ENCODE data around the gene LAGE3.

The LAGE3 gene

GRCh38 chrX:154448484-154448883, 30.6 kb downstream of the LAGE3 start:
- no peak overlapping the region for H3K4ac ChIP-seq (ENCODE audit: low read length)
- no peak overlapping the region for H4K91ac ChIP-seq (ENCODE audit: low read depth, low read length, poor library complexity)
- no peak overlapping the region for H4K8ac ChIP-seq (ENCODE audit: low read depth, low read length)
- peaks cover 0 to 8% (median 0%) of the 10 kb centered on the region in 3 experiments for H3K27me3 ChIP-seq (ENCODE audit: control insufficient read depth in 3 of 3, insufficient read depth in 3 of 3, low read depth in 1 of 3, low read length in 3 of 3)
- peaks cover 4% of the 10 kb centered on the region for H3K79me1 ChIP-seq (ENCODE audit: low read depth, low read length)
- H3K18ac ChIP-seq (ENCODE audit: low read length): no peak overlapping the region
- no peak overlapping the region for H2BK12ac ChIP-seq (ENCODE audit: low read length)
- H3K27ac ChIP-seq (replicated peaks; ENCODE audit: low read length): no peak overlapping the region
- no peak overlapping the region for H2BK120ac ChIP-seq (ENCODE audit: low read depth, low read length)
- H3K23ac ChIP-seq (ENCODE audit: low read depth, low read length, poor library complexity): no peak overlapping the region
- peaks cover 0 to 3% of the 10 kb centered on the region in 2 donors for H3K4me1 ChIP-seq (ENCODE audit: control insufficient read depth in 2 of 2, insufficient read depth in 1 of 2, low read depth in 1 of 2, low read length in 2 of 2)
- no peak overlapping the region for H2AFZ ChIP-seq (ENCODE audit: low read length)
- no peak overlapping the region for H3K14ac ChIP-seq (ENCODE audit: low read length)
- no peak overlapping the region for H3K9ac ChIP-seq (ENCODE audit: low read depth, low read length, poor library complexity)
- no peak for DNase-seq (ENCODE audit: low spot score)
- H3K36me3 ChIP-seq (replicated peaks in 1 of 2; ENCODE audit: control insufficient read depth in 2 of 2, insufficient read depth in 2 of 2, low read length in 2 of 2): peaks cover 14 to 32% of the 10 kb centered on the region in 2 donors
- H2BK5ac ChIP-seq (ENCODE audit: low read length): no peak overlapping the region
- no peak overlapping the region for H2AK5ac ChIP-seq (ENCODE audit: low read depth, low read length)
- no peak overlapping the region for H3K4me3 ChIP-seq (ENCODE audit: low read length in 2 of 2)
- no peak overlapping the region for H2BK15ac ChIP-seq (ENCODE audit: low read length)
- H3K9me3 ChIP-seq (replicated peaks in 1 of 2; ENCODE audit: control insufficient read depth in 2 of 2, insufficient read depth in 1 of 2, low read depth in 1 of 2, low read length in 2 of 2): no peaks in the 10 kb centered on the region
- H3K4me2 ChIP-seq (ENCODE audit: insufficient read depth, low read length, poor library complexity, severe bottlenecking): no peak overlapping the region
- WGBS, 2 donors (ENCODE audit: extremely low coverage in 2 of 2, insufficient read length in 2 of 2, insufficient replicate concordance in 1 of 2): no CpG with 5 or more reads among the region's 14 CpGs

- Histone ChIP-seq H3K9me3 (replicated peaks in 1 of 2; ENCODE audit: control insufficient read depth in 2 of 2, insufficient read depth in 1 of 2, low read depth in 1 of 2, low read length in 2 of 2) (no peaks in the 10 kb centered on the region), H2BK5ac (ENCODE audit: low read length) (no peak overlapping the region), H3K27me3 (ENCODE audit: control insufficient read depth in 3 of 3, insufficient read depth in 3 of 3, low read depth in 1 of 3, low read length in 3 of 3) (peaks cover 0 to 8% (median 0%) of the 10 kb centered on the region in 3 experiments), H4K8ac (ENCODE audit: low read depth, low read length) (no peak overlapping the region), H2AK5ac (ENCODE audit: low read depth, low read length) (no peak overlapping the region), H3K9ac (ENCODE audit: low read depth, low read length, poor library complexity) (no peak overlapping the region), H3K4me1 (ENCODE audit: control insufficient read depth in 2 of 2, insufficient read depth in 1 of 2, low read depth in 1 of 2, low read length in 2 of 2) (peaks cover 0 to 3% of the 10 kb centered on the region in 2 donors), H3K23ac (ENCODE audit: low read depth, low read length, poor library complexity) (no peak overlapping the region), H3K36me3 (replicated peaks in 1 of 2; ENCODE audit: control insufficient read depth in 2 of 2, insufficient read depth in 2 of 2, low read length in 2 of 2) (peaks cover 22 to 46% of the 10 kb centered on the region in 2 donors), H2AFZ (ENCODE audit: low read length) (no peak overlapping the region), H3K79me1 (ENCODE audit: low read depth, low read length) (peaks cover 4% of the 10 kb centered on the region), H3K27ac (replicated peaks; ENCODE audit: low read length) (no peak overlapping the region), H3K4ac (ENCODE audit: low read length) (no peak overlapping the region), H3K14ac (ENCODE audit: low read length) (no peak overlapping the region), H3K18ac (ENCODE audit: low read length) (no peak overlapping the region), H3K4me2 (ENCODE audit: insufficient read depth, low read length, poor library complexity, severe bottlenecking) (no peak overlapping the region), H2BK15ac (ENCODE audit: low read length) (no peak overlapping the region), H2BK12ac (ENCODE audit: low read length) (no peak overlapping the region), H3K4me3 (ENCODE audit: low read length in 2 of 2) (no peak overlapping the region), H2BK120ac (ENCODE audit: low read depth, low read length) (no peak overlapping the region), H4K91ac (ENCODE audit: low read depth, low read length, poor library complexity) (no peak overlapping the region)
- no CpG with 5 or more reads among the region's 12 CpGs for WGBS, 2 donors (ENCODE audit: extremely low coverage in 2 of 2, insufficient read length in 2 of 2, insufficient replicate concordance in 1 of 2)
- no peak for DNase-seq (ENCODE audit: low spot score)
Measured at GRCh38 chrX:154446430-154446829, 32.7 kb downstream of the LAGE3 start.

GRCh38 chrX:154445776-154446175, 33.3 kb downstream of the LAGE3 start:
- H3K9me3 ChIP-seq (replicated peaks in 1 of 2; ENCODE audit: control insufficient read depth in 2 of 2, insufficient read depth in 1 of 2, low read depth in 1 of 2, low read length in 2 of 2): no peaks in the 10 kb centered on the region
- no peak overlapping the region for H2BK5ac ChIP-seq (ENCODE audit: low read length)
- no peak overlapping the region for H3K4ac ChIP-seq (ENCODE audit: low read length)
- no peak for DNase-seq (ENCODE audit: low spot score)
- H3K27ac ChIP-seq (replicated peaks; ENCODE audit: low read length): no peak overlapping the region
- H2BK120ac ChIP-seq (ENCODE audit: low read depth, low read length): no peak overlapping the region
- H3K18ac ChIP-seq (ENCODE audit: low read length): no peak overlapping the region
- peaks cover 26 to 52% of the 10 kb centered on the region in 2 donors for H3K36me3 ChIP-seq (replicated peaks in 1 of 2; ENCODE audit: control insufficient read depth in 2 of 2, insufficient read depth in 2 of 2, low read length in 2 of 2)
- H3K4me3 ChIP-seq (ENCODE audit: low read length in 2 of 2): no peak overlapping the region
- H4K91ac ChIP-seq (ENCODE audit: low read depth, low read length, poor library complexity): no peak overlapping the region
- H2BK15ac ChIP-seq (ENCODE audit: low read length): no peak overlapping the region
- no peak overlapping the region for H2AK5ac ChIP-seq (ENCODE audit: low read depth, low read length)
- WGBS, 2 donors (ENCODE audit: extremely low coverage in 2 of 2, insufficient read length in 2 of 2, insufficient replicate concordance in 1 of 2): no CpG with 5 or more reads among the region's 16 CpGs
- no peak overlapping the region for H2BK12ac ChIP-seq (ENCODE audit: low read length)
- peaks cover 4% of the 10 kb centered on the region for H3K79me1 ChIP-seq (ENCODE audit: low read depth, low read length)
- H3K9ac ChIP-seq (ENCODE audit: low read depth, low read length, poor library complexity): no peak overlapping the region
- no peak overlapping the region for H3K14ac ChIP-seq (ENCODE audit: low read length)
- peaks cover 0 to 3% of the 10 kb centered on the region in 2 donors for H3K4me1 ChIP-seq (ENCODE audit: control insufficient read depth in 2 of 2, insufficient read depth in 1 of 2, low read depth in 1 of 2, low read length in 2 of 2)
- H3K4me2 ChIP-seq (ENCODE audit: insufficient read depth, low read length, poor library complexity, severe bottlenecking): no peak overlapping the region
- H4K8ac ChIP-seq (ENCODE audit: low read depth, low read length): no peak overlapping the region
- no peak overlapping the region for H2AFZ ChIP-seq (ENCODE audit: low read length)
- no peak overlapping the region for H3K23ac ChIP-seq (ENCODE audit: low read depth, low read length, poor library complexity)
- H3K27me3 ChIP-seq (ENCODE audit: control insufficient read depth in 3 of 3, insufficient read depth in 3 of 3, low read depth in 1 of 3, low read length in 3 of 3): peaks cover 0 to 8% (median 0%) of the 10 kb centered on the region in 3 experiments

DNA sequence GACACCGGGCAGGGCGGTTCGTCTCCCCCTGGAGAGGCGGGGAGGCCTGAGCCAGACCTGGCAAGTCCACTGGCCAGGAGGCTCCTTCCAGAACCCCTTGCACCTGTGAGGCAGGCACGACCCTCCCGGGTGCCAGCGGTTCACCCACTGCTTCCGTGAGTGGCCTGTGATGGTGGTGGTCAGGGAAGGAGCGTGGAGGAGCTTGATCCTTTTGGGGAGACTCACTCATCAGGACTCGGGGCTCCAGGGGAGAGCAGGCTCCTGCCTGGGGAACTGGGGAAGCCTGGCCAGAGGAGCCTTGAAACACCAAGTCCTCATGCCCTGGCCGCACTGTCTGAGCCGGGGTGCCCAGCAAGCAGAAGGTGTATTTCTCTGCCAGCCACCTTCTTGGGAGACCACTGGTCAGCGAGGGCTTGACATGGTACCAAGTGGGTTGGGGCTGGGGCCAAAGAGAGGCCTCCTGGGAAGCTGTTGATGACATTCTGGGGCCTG, 34.3 kb downstream of the LAGE3 start:
- no peaks in the 10 kb centered on the region for H3K9me3 ChIP-seq (replicated peaks in 1 of 2; ENCODE audit: control insufficient read depth in 2 of 2, insufficient read depth in 1 of 2, low read depth in 1 of 2, low read length in 2 of 2)
- H3K9ac ChIP-seq (ENCODE audit: low read depth, low read length, poor library complexity): peak overlapping the region; percentile 70
- H3K18ac ChIP-seq (ENCODE audit: low read length): no peak overlapping the region
- H2BK5ac ChIP-seq (ENCODE audit: low read length): no peak overlapping the region
- no peak overlapping the region for H2BK12ac ChIP-seq (ENCODE audit: low read length)
- H4K91ac ChIP-seq (ENCODE audit: low read depth, low read length, poor library complexity): no peak overlapping the region
- H3K4me1 ChIP-seq (ENCODE audit: control insufficient read depth in 2 of 2, insufficient read depth in 1 of 2, low read depth in 1 of 2, low read length in 2 of 2): peaks cover 0 to 3% of the 10 kb centered on the region in 2 donors
- H3K4me3 ChIP-seq (ENCODE audit: low read length in 2 of 2): peak overlapping the region; percentile 55 to 85
- H3K4ac ChIP-seq (ENCODE audit: low read length): no peak overlapping the region
- H3K36me3 ChIP-seq (replicated peaks in 1 of 2; ENCODE audit: control insufficient read depth in 2 of 2, insufficient read depth in 2 of 2, low read length in 2 of 2): peaks cover 22 to 54% of the 10 kb centered on the region in 2 donors
- H2BK120ac ChIP-seq (ENCODE audit: low read depth, low read length): no peak overlapping the region
- H3K4me2 ChIP-seq (ENCODE audit: insufficient read depth, low read length, poor library complexity, severe bottlenecking): peak overlapping the region; percentile 77
- no peak overlapping the region for H3K27ac ChIP-seq (replicated peaks; ENCODE audit: low read length)
- H4K8ac ChIP-seq (ENCODE audit: low read depth, low read length): no peak overlapping the region
- H3K27me3 ChIP-seq (ENCODE audit: control insufficient read depth in 3 of 3, insufficient read depth in 3 of 3, low read depth in 1 of 3, low read length in 3 of 3): peaks cover 0 to 8% (median 0%) of the 10 kb centered on the region in 3 experiments
- DNase-seq (ENCODE audit: low spot score): no peak
- H2BK15ac ChIP-seq (ENCODE audit: low read length): no peak overlapping the region
- peak overlapping the region; percentile 21 for H3K14ac ChIP-seq (ENCODE audit: low read length)
- WGBS, 2 donors (ENCODE audit: extremely low coverage in 2 of 2, insufficient read length in 2 of 2, insufficient replicate concordance in 1 of 2): no CpG with 5 or more reads among the region's 13 CpGs
- peaks cover 4% of the 10 kb centered on the region for H3K79me1 ChIP-seq (ENCODE audit: low read depth, low read length)
- no peak overlapping the region for H3K23ac ChIP-seq (ENCODE audit: low read depth, low read length, poor library complexity)
- H2AK5ac ChIP-seq (ENCODE audit: low read depth, low read length): peak overlapping the region; percentile 26
- no peak overlapping the region for H2AFZ ChIP-seq (ENCODE audit: low read length)
